K562 (cell line): Measurements from ENCODE around the gene C11orf98. TPM values are rescaled to one million over a fixed set of nuclear protein-coding genes. Genes with fewer than 3 reads are reported as not detected.
A peak's percentile ranks its signal among the peaks of the same experiment; 100 is the strongest.

Experiments
- ATAC-seq: fragments of 200-7000 bp; cut with Tn5 transposase; 3 replicates; pipeline ENCODE4 v1.9.1; 2020; ENCODE audit warnings: moderate library complexity
- BruUV-seq: library from RNA; stranded (reverse); fragments of 400-500 nt; replicated peaks from 2 replicates; lab custom pipeline; 2021; lab: Mats Ljungman, UMichigan
- CTCF ChIA-PET: fragments of 300-600 bp; formaldehyde crosslinking; extraction: SDS; loops from one replicate; lab custom pipeline; 2021; ENCODE audit warnings: low intra/inter-chr PET ratio; lab: Yijun Ruan, JAX
- POLR2A ChIA-PET: fragments of 300-600, 350-650 bp; sonication (Branson Sonifier 250); formaldehyde crosslinking; extraction: SDS; loops from one replicate; lab custom pipeline; 2021; ENCODE audit warnings: antibody characterized with exemption, inconsistent platforms; lab: Yijun Ruan, JAX
- DNase-seq, 4 experiments: peaks; one replicate each; pipeline versions ENCODE4 v3.0.0 to v3.0.0-alpha.2; 2011 to 2018; ENCODE audit warnings: low spot score in 3 of 4, mixed read lengths in 3 of 4; ENCODE audit errors: extremely low read depth in 1 of 4
- FAIRE-seq: peaks from 2 replicates; lab custom pipeline; 2011; peaks lifted over from hg19 to GRCh38; lab: Jason Lieb, UNC
- H2AFZ ChIP-seq: 2 replicates; pipeline ENCODE4 v1.6.0; 2011; ENCODE audit warnings: low read depth, low read length, control low read depth, inconsistent platforms
- H3K27ac ChIP-seq: fragments of 200-600 bp; 3 replicates; pipeline ENCODE4 v1.8.0; 2011; ENCODE audit warnings: low read depth, mild to moderate bottlenecking, control low read depth, inconsistent platforms, low read length, moderate library complexity, mixed read lengths; ENCODE audit errors: extremely low read depth
- H3K27me3 ChIP-seq, 2 experiments: fragments of 300-600 bp in 1 of 2; 2 replicates in 1 of 2; 3 replicates in 1 of 2; pipeline versions ENCODE4 v1.6.0 to v1.8.0; 2011; ENCODE audit warnings: inconsistent platforms in 2 of 2, low read length in 2 of 2, mild to moderate bottlenecking in 1 of 2, mixed read lengths in 1 of 2, moderate library complexity in 1 of 2; ENCODE audit not compliant: control insufficient read depth in 2 of 2, insufficient read depth in 2 of 2
- H3K36me3 ChIP-seq: fragments of 300-600 bp; 3 replicates; pipeline ENCODE4 v1.8.0; 2011; ENCODE audit warnings: mild to moderate bottlenecking, low read length, inconsistent platforms; ENCODE audit not compliant: control insufficient read depth, insufficient read depth
- H3K4me1 ChIP-seq, 2 experiments: fragments of 200-600 bp in 1 of 2; replicated peaks in 1 of 2; 2 replicates in 1 of 2; 3 replicates in 1 of 2; pipeline versions ENCODE4 v1.5.1 to v1.8.0; 2011; ENCODE audit warnings: inconsistent platforms in 2 of 2, low read length in 2 of 2, mild to moderate bottlenecking in 1 of 2, mixed read lengths in 1 of 2, moderate library complexity in 1 of 2; ENCODE audit not compliant: control insufficient read depth in 2 of 2, insufficient read depth in 2 of 2
- H3K4me2 ChIP-seq: 2 replicates; pipeline ENCODE4 v1.6.1; 2011; ENCODE audit warnings: low read length, control low read depth, inconsistent platforms, mixed read lengths; ENCODE audit not compliant: insufficient read depth
- H3K4me3 ChIP-seq: fragments of 200-600 bp; sonication (generic), shearing (Covaris generic); 2 replicates; pipeline ENCODE4 v1.5.1; 2016; ENCODE audit warnings: control low read depth, inconsistent platforms
- H3K79me2 ChIP-seq: fragments of 200-600 bp; 3 replicates; pipeline ENCODE4 v1.8.0; 2011; ENCODE audit warnings: low read length, inconsistent platforms; ENCODE audit not compliant: control insufficient read depth, insufficient read depth
- H3K9ac ChIP-seq, 2 experiments: 2 replicates each; pipeline versions ENCODE4 v1.6.0 to v1.6.1; 2011; ENCODE audit warnings: low read depth in 2 of 2, low read length in 2 of 2, control low read depth in 1 of 2, inconsistent platforms in 1 of 2, mild to moderate bottlenecking in 1 of 2, mixed read lengths in 1 of 2; ENCODE audit not compliant: insufficient read depth in 1 of 2
- H3K9me1 ChIP-seq: one replicate; pipeline ENCODE4 v1.6.0; 2011; ENCODE audit warnings: inconsistent platforms, mild to moderate bottlenecking, low read length, moderate library complexity; ENCODE audit not compliant: control insufficient read depth, insufficient read depth
- H3K9me3 ChIP-seq: replicated peaks from 2 replicates; pipeline ENCODE4 v1.5.1; 2011; ENCODE audit warnings: low read depth, low read length, inconsistent platforms; ENCODE audit not compliant: control insufficient read depth, insufficient read depth
- H4K20me1 ChIP-seq: replicated peaks from 2 replicates; pipeline ENCODE4 v1.6.1; 2011; ENCODE audit warnings: low read length, inconsistent platforms, mixed read lengths; ENCODE audit not compliant: control insufficient read depth, insufficient read depth
- ADNP ChIP-seq: fragments of 200-800 bp; sonication (Bioruptor generic); IDR thresholded peaks from 2 replicates; pipeline ENCODE4 v1.6.1; 2016; ENCODE audit warnings: missing genetic modification characterization, missing compliant biosample characterization
- POLR2G ChIP-seq: fragments of 200-400 bp; formaldehyde crosslinking; IDR thresholded peaks from 2 replicates; pipeline ENCODE4 v1.6.1; 2017; ENCODE audit warnings: low read depth, mild to moderate bottlenecking, antibody characterized with exemption, low read length, moderate library complexity
- RAD21 ChIP-seq, 2 experiments: fragments of 250-450 bp in 1 of 2; fragments of 450-650 bp in 1 of 2; sonication (Bioruptor Pico) in 1 of 2; formaldehyde crosslinking in 1 of 2; IDR thresholded peaks in 1 of 2; conservative IDR thresholded peaks in 1 of 2; 2 replicates each; pipeline versions ENCODE4 v1.4.0 to v1.8.0; 2020 to 2022; ENCODE audit warnings: mild to moderate bottlenecking in 2 of 2, moderate library complexity in 1 of 2
- RBFOX2 ChIP-seq: fragments of 200-400 bp; formaldehyde crosslinking; IDR thresholded peaks from 2 replicates; pipeline ENCODE4 v1.6.1; 2017; ENCODE audit warnings: low read depth, mild to moderate bottlenecking, low read length, moderate library complexity
- SMC3 ChIP-seq: conservative IDR thresholded peaks from 2 replicates; pipeline ENCODE4 v1.6.1; 2011; ENCODE audit warnings: low read depth, low read length, improper control_type of control experiment; ENCODE audit not compliant: insufficient read depth
- ZBTB7A ChIP-seq: IDR thresholded peaks from 2 replicates; pipeline ENCODE4 v1.6.1; 2011; ENCODE audit warnings: low read depth, mild to moderate bottlenecking, low read length, moderate library complexity, borderline replicate concordance; ENCODE audit not compliant: control insufficient read depth
- ZNF668 ChIP-seq: fragments of 250-450 bp; sonication (Bioruptor Pico); IDR thresholded peaks from 2 replicates; pipeline ENCODE4 v1.8.0; 2022; ENCODE audit warnings: mild to moderate bottlenecking, inconsistent platforms
- WGBS: fragments of 100-300 bp; shearing (Covaris generic); methylation state at CpG from one replicate; pipeline ENCODE4 v1.1.6; 2016; ENCODE audit warnings: low coverage, mixed read lengths; ENCODE audit not compliant: insufficient coverage; ENCODE audit errors: missing lambda C conversion rate; 5-methylcytosine and 5-hydroxymethylcytosine counted together
- in situ Hi-C: fragments of 300-500 bp; cut with MboI; formaldehyde crosslinking; loops from 4 replicates; pipeline ENCODE4 v1.15.0; 2018; ENCODE audit warnings: inconsistent platforms, mixed read lengths
- intact Hi-C: fragments of 100-400 bp; cut with micrococcal nuclease; formaldehyde crosslinking; loops from 2 replicates; pipeline ENCODE4 v1.14.2; 2022
- polyA plus RNA-seq, 8 experiments: library from polyadenylated mRNA; depleted of rRNA in 4 of 8; stranded (reverse) in 5 of 8; unstranded in 3 of 8; fragments of >200 nt; fragmentation: Nextera tagmentation in 2 of 8; fragmentation: Illumina TruSeq in 1 of 8; extraction: Ambion mirVana in 2 of 8; extraction: Trizol in 1 of 8; gene quantifications; 2 replicates each; pipeline versions ENCODE4 v1.2.1 to v1.2.3, GENCODE V29; 2011 to 2014; ENCODE audit warnings: inconsistent platforms in 1 of 8, missing spikeins in 1 of 8
- total RNA-seq, 7 experiments: library from RNA; depleted of rRNA in 6 of 7; stranded (reverse); fragments of >200 nt in 6 of 7; fragmentation: Illumina TruSeq in 2 of 7; extraction: Trizol in 2 of 7; gene quantifications; 2 replicates each; pipeline versions ENCODE4 v1.2.1 to v1.2.3, GENCODE V29; 2011 to 2021; ENCODE audit warnings: low replicate concordance in 1 of 7
- TF ChIP-seq, protein P1 (sequence below): sonication (generic); formaldehyde crosslinking; IDR thresholded peaks from 2 replicates; pipeline ENCODE4 v1.8.0; 2022; ENCODE audit warnings: missing genetic modification reagents, mild to moderate bottlenecking, moderate library complexity, borderline replicate concordance
- TF ChIP-seq, protein P2 (sequence below), 3 experiments: IDR thresholded peaks in 2 of 3; conservative IDR thresholded peaks in 1 of 3; 2 replicates each; pipeline ENCODE4 v1.5.1; 2011 to 2012; ENCODE audit warnings: low read length in 3 of 3, mild to moderate bottlenecking in 3 of 3, control low read depth in 2 of 3, improper control_type of control experiment in 1 of 3, inconsistent platforms in 1 of 3, low read depth in 1 of 3, mixed read lengths in 1 of 3, moderate library complexity in 1 of 3; ENCODE audit not compliant: insufficient read depth in 2 of 3

Gene C11orf98
- total and polyA plus RNA-seq, 9 of the 15 experiments (the other 6 are each of a cell fraction or from before 2014, with no cell fraction given) = 103 to 352 (median 218) TPM

DNA sequence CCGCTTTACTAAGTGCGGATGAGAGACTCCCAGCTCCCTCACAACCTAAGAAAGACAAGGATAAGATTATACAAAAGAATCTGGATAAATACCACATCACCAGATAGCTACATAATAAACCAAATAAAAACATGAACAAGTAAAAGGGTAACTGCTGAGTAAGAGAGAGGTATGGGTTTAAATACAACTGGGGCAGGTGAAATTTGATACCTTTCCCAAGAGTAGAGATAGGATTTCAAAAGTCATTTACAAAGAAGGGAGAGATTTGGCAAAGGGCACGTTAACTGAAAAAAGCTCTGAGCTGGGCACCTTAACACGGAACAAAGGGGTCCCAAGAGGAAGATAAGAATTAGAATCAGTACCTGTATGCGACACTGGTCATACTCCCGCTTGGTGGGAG lies 12.1 kb upstream of the C11orf98 start:
- no peaks in the 10 kb centered on the region for H3K9me3 ChIP-seq
- H4K20me1 ChIP-seq = no peaks in the 10 kb centered on the region
- no peak overlapping the region for H2AFZ ChIP-seq
- no peak for TF ChIP-seq ZNF668 (CRISPR knock-in tag)
- TF ChIP-seq, protein P1, sequence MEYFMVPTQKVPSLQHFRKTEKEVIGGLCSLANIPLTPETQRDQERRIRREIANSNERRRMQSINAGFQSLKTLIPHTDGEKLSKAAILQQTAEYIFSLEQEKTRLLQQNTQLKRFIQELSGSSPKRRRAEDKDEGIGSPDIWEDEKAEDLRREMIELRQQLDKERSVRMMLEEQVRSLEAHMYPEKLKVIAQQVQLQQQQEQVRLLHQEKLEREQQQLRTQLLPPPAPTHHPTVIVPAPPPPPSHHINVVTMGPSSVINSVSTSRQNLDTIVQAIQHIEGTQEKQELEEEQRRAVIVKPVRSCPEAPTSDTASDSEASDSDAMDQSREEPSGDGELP = peak; percentile 5; the same call in 1 of the 2 replicates
- peak overlapping the region; percentile 81; the same call in 1 of the 2 replicates for H3K4me3 ChIP-seq
- WGBS = 42% methylated on average over 6 of the region's 6 CpGs
- H3K27me3 ChIP-seq = no peaks in the 10 kb centered on the region
- BruUV-seq = no TSS peak
- H3K4me1 ChIP-seq = peaks cover 37 to 51% of the 10 kb centered on the region in 2 experiments; a peak in 4 of 5 replicates
- ATAC-seq (no peak), FAIRE-seq (no peak), DNase-seq (no peak)
- H3K27ac ChIP-seq = no peak overlapping the region
- peak overlapping the region; percentile 85 to 99; a peak in 2 of 4 replicates for H3K9ac ChIP-seq
- in situ Hi-C loops = no loop called here
- peaks cover 51% of the 10 kb centered on the region for H3K36me3 ChIP-seq
- CTCF ChIA-PET = no interaction called here
- POLR2A ChIA-PET = interaction anchor here (0.6 to 5.4 kb wide), 9 partner anchors 10 to 179 kb away, joined by 3 to 57 read pairs (median 5); partner anchors contain the start of genes C11orf98, CSKMT and LRRN4CL
- H3K79me2 ChIP-seq = peaks cover 58% of the 10 kb centered on the region
- no peaks in the 10 kb centered on the region for H3K9me1 ChIP-seq
- intact Hi-C loops = no loop called here
- H3K4me2 ChIP-seq = peak overlapping the region; percentile 83

DNA sequence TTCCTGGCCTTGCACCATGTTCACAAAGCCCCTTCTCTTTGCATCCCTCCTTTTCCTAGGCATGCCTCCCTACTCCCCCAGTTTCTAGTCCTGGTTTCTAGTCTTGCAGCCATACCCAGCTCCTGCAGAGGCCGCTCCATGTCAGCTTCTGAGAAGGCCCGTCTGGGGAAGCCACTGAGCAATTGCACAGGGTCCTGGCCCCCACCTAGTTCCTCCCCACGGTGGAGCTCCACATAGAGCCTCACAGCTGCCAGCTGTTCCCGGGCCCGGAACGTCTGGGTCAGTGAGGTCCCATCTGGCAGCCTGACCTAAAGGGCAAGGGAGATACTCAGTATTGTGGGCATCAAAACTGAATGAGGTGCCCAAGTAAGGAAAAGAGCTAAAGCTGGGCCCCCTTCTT lies 11.7 kb upstream of the C11orf98 start:
- H3K4me1 ChIP-seq = peaks cover 37 to 56% of the 10 kb centered on the region in 2 experiments; a peak in 4 of 5 replicates
- intact Hi-C loops = no loop called here
- no peak for DNase-seq
- TF ChIP-seq, protein P1 = peak; percentile 52; the same call in 1 of the 2 replicates
- peak; percentile 31; the same call in 1 of the 2 replicates for TF ChIP-seq RBFOX2
- TF ChIP-seq POLR2G = 0 out of 2 replicates have a peak, but pooled peaks have one; percentile 23
- TF ChIP-seq, protein P2, sequence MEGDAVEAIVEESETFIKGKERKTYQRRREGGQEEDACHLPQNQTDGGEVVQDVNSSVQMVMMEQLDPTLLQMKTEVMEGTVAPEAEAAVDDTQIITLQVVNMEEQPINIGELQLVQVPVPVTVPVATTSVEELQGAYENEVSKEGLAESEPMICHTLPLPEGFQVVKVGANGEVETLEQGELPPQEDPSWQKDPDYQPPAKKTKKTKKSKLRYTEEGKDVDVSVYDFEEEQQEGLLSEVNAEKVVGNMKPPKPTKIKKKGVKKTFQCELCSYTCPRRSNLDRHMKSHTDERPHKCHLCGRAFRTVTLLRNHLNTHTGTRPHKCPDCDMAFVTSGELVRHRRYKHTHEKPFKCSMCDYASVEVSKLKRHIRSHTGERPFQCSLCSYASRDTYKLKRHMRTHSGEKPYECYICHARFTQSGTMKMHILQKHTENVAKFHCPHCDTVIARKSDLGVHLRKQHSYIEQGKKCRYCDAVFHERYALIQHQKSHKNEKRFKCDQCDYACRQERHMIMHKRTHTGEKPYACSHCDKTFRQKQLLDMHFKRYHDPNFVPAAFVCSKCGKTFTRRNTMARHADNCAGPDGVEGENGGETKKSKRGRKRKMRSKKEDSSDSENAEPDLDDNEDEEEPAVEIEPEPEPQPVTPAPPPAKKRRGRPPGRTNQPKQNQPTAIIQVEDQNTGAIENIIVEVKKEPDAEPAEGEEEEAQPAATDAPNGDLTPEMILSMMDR (IDR thresholded peaks at IDR 0.05 in 2 of 3, conservative IDR thresholded peaks at IDR 0.05 in 1 of 3; ENCODE audit: insufficient read depth in 2 of 3, low read depth in 1 of 3, low read length in 3 of 3) = peak; percentile 39 to 49 (median 48); a peak in 4 of 6 replicates
- no peak for TF ChIP-seq ADNP (tag)
- peak in 1 of 2 experiments; percentile 22; a peak in 1 of 4 replicates for TF ChIP-seq RAD21 (CRISPR knock-in tag; conservative IDR thresholded peaks at IDR 0.05 in 1 of 2, IDR thresholded peaks at IDR 0.05 in 1 of 2)
- 0 out of 2 replicates have a peak, but pooled peaks have one; percentile 7 for TF ChIP-seq SMC3
- TF ChIP-seq ZBTB7A = peak; percentile 67; the same call in 1 of the 2 replicates

More for the DNA sequence above, 11.7 kb upstream of the C11orf98 start:
- H2AFZ ChIP-seq = no peak overlapping the region
- BruUV-seq = no TSS peak
- H3K4me3 ChIP-seq = no peak overlapping the region
- no peaks in the 10 kb centered on the region for H3K27me3 ChIP-seq
- H3K9me1 ChIP-seq = no peaks in the 10 kb centered on the region
- peaks cover 63% of the 10 kb centered on the region for H3K79me2 ChIP-seq
- ATAC-seq (no peak), FAIRE-seq (no peak)
- H3K36me3 ChIP-seq = peaks cover 51% of the 10 kb centered on the region
- no peaks in the 10 kb centered on the region for H3K9me3 ChIP-seq
- POLR2A ChIA-PET = interaction anchor here (0.6 to 5.4 kb wide), 15 partner anchors 8 to 243 kb away, joined by 3 to 57 read pairs (median 3); partner anchors contain the start of genes C11orf98, CSKMT, HNRNPUL2 and LRRN4CL
- H3K4me2 ChIP-seq = peak overlapping the region; percentile 83; the same call in 1 of the 2 replicates
- H3K9ac ChIP-seq = peak overlapping the region; percentile 77 to 85; a peak in 2 of 4 replicates
- CTCF ChIA-PET = no interaction called here
- no peak overlapping the region for H3K27ac ChIP-seq
- in situ Hi-C loops = no loop called here
- no peaks in the 10 kb centered on the region for H4K20me1 ChIP-seq
- WGBS = 44% methylated on average over 6 of the region's 6 CpGs
